Panc1 (cell line): Measurements from ENCODE around the gene PSMD8. TPM values are rescaled to one million over a fixed set of nuclear protein-coding genes. Genes with fewer than 3 reads are reported as not detected.

Experiments
- ATAC-seq: fragments of 200-7000 bp; cut with Tn5 transposase; 2 replicates; pipeline ENCODE4 v1.9.1; 2020; ENCODE audit warnings: mild to moderate bottlenecking, moderate library complexity
- BruUV-seq: library from RNA; stranded (reverse); fragments of 400-500 nt; replicated peaks from 2 replicates; lab custom pipeline; 2021; lab: Mats Ljungman, UMichigan
- CTCF ChIA-PET: fragments of 300-600 bp; sonication (Branson Sonifier 250); formaldehyde crosslinking; loops from one replicate; lab custom pipeline; 2022; ENCODE audit warnings: antibody characterized with exemption; lab: Charles Lee
- POLR2A ChIA-PET: fragments of 300-600 bp; sonication (Branson Sonifier 250); formaldehyde crosslinking; loops from one replicate; lab custom pipeline; 2022; ENCODE audit warnings: antibody characterized with exemption; lab: Charles Lee
- DNase-seq: peaks from one replicate; pipeline ENCODE4 v3.0.0-alpha.2; 2010; ENCODE audit warnings: low read depth, low spot score
- H3K27ac ChIP-seq: 2 replicates; pipeline ENCODE4 v1.5.1; 2011; ENCODE audit warnings: mild to moderate bottlenecking, low read length, inconsistent platforms
- H3K27me3 ChIP-seq: fragments of 200-500 bp; sonication (Bioruptor generic); 2 replicates; pipeline ENCODE4 v1.6.0; 2014; ENCODE audit warnings: low read length, inconsistent platforms; ENCODE audit not compliant: control insufficient read depth, insufficient read depth
- H3K36me3 ChIP-seq: fragments of 200-500 bp; sonication (Bioruptor generic); 2 replicates; pipeline ENCODE4 v1.5.1; 2014; ENCODE audit warnings: inconsistent platforms, mild to moderate bottlenecking, low read length, moderate library complexity; ENCODE audit not compliant: control insufficient read depth, insufficient read depth
- H3K4me1 ChIP-seq: 2 replicates; pipeline ENCODE4 v1.5.1; 2011; ENCODE audit warnings: inconsistent platforms, mild to moderate bottlenecking, low read length, moderate library complexity; ENCODE audit not compliant: control insufficient read depth, insufficient read depth
- H3K4me3 ChIP-seq, 2 experiments: 2 replicates each; pipeline ENCODE4 v1.5.1; 2011 to 2012; ENCODE audit warnings: low read depth in 2 of 2, low read length in 2 of 2, mild to moderate bottlenecking in 2 of 2, inconsistent platforms in 1 of 2, moderate library complexity in 1 of 2
- H3K9me3 ChIP-seq: fragments of 200-500 bp; sonication (Bioruptor generic); 2 replicates; pipeline ENCODE4 v1.5.1; 2014; ENCODE audit warnings: low read depth, mild to moderate bottlenecking, inconsistent platforms, low read length, moderate library complexity; ENCODE audit not compliant: control insufficient read depth, insufficient read depth
- POLR2AphosphoS5 ChIP-seq: IDR thresholded peaks from 2 replicates; pipeline ENCODE4 v1.6.1; 2012; ENCODE audit warnings: mild to moderate bottlenecking, low read depth, low read length, moderate library complexity
- SIN3A ChIP-seq: IDR thresholded peaks from 2 replicates; pipeline ENCODE4 v1.6.1; 2012; ENCODE audit warnings: low read depth, mild to moderate bottlenecking, low read length, moderate library complexity, borderline replicate concordance; ENCODE audit not compliant: insufficient read depth
- TCF7L2 ChIP-seq: IDR thresholded peaks from 2 replicates; pipeline ENCODE4 v1.6.1; 2011; ENCODE audit warnings: mild to moderate bottlenecking, low read depth, low read length, inconsistent platforms
- in situ Hi-C: cut with HindIII; loops from 2 replicates; pipeline ENCODE4 v1.10.0; 2016; ENCODE audit warnings: low sequenced_read_pairs, low pct_unique_long_range_greater_than_20kb
- intact Hi-C: fragments of 100-400 bp; cut with micrococcal nuclease; formaldehyde crosslinking; loops from one replicate; pipeline ENCODE4 v1.10.0; 2022; ENCODE audit not compliant: unreplicated experiment
- total RNA-seq: library from RNA; stranded (reverse); gene quantifications from one replicate; pipeline ENCODE4 v1.2.1, GENCODE V29; 2021; ENCODE audit not compliant: unreplicated experiment
- TF ChIP-seq, protein P1 (sequence below), 2 experiments: IDR thresholded peaks; 2 replicates each; pipeline ENCODE4 v1.6.1; 2011 to 2012; ENCODE audit warnings: low read depth in 2 of 2, control low read depth in 1 of 2, low read length in 1 of 2, mild to moderate bottlenecking in 1 of 2, moderate library complexity in 1 of 2; ENCODE audit not compliant: insufficient read depth in 1 of 2
- TF ChIP-seq, protein P2 (sequence below): fragments of 450-650 bp; IDR thresholded peaks from 2 replicates; pipeline ENCODE4 v1.5.1; 2017; ENCODE audit warnings: mild to moderate bottlenecking

PSMD8 gene
- total RNA-seq, 1 experiment from 2014 or later, result 388 TPM

DNA sequence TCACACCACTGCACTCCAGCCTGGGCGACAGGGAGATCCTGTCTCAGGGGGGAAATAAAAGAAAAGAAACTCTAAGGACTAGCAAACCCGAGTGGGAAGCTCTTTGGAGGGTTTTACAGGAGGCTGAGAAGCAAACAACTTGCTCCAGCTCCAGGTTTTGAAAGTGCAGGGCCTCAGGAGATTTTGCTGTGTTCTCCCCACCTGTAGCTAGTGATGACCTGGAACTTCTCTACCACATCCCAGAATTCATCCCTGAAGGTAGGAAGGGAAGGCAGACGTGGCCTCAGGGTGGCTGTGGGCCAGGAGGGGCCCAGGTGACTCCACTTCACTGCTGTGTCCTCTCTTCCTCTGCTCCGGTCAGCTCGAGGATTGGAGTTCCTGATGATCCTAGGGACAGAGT, 16.3 kb upstream of the PSMD8 start:
- H3K36me3 ChIP-seq, result no peaks in the 10 kb centered on the region
- no TSS peak for BruUV-seq
- H3K4me1 ChIP-seq, result 0 out of 2 replicates have a peak, but pooled peaks cover 3% of the 10 kb centered on the region
- intact Hi-C loops, result no loop called here
- ChIA-PET CTCF (no interaction called here), POLR2A (no interaction called here)
- TF ChIP-seq, protein P1, sequence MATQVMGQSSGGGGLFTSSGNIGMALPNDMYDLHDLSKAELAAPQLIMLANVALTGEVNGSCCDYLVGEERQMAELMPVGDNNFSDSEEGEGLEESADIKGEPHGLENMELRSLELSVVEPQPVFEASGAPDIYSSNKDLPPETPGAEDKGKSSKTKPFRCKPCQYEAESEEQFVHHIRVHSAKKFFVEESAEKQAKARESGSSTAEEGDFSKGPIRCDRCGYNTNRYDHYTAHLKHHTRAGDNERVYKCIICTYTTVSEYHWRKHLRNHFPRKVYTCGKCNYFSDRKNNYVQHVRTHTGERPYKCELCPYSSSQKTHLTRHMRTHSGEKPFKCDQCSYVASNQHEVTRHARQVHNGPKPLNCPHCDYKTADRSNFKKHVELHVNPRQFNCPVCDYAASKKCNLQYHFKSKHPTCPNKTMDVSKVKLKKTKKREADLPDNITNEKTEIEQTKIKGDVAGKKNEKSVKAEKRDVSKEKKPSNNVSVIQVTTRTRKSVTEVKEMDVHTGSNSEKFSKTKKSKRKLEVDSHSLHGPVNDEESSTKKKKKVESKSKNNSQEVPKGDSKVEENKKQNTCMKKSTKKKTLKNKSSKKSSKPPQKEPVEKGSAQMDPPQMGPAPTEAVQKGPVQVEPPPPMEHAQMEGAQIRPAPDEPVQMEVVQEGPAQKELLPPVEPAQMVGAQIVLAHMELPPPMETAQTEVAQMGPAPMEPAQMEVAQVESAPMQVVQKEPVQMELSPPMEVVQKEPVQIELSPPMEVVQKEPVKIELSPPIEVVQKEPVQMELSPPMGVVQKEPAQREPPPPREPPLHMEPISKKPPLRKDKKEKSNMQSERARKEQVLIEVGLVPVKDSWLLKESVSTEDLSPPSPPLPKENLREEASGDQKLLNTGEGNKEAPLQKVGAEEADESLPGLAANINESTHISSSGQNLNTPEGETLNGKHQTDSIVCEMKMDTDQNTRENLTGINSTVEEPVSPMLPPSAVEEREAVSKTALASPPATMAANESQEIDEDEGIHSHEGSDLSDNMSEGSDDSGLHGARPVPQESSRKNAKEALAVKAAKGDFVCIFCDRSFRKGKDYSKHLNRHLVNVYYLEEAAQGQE (IDR thresholded peaks at IDR 0.05; ENCODE audit: insufficient read depth in 1 of 2, low read depth in 2 of 2, low read length in 1 of 2), result no peak
- TF ChIP-seq TCF7L2 (no peak), SIN3A (no peak), POLR2AphosphoS5 (no peak)
- TF ChIP-seq, protein P2, sequence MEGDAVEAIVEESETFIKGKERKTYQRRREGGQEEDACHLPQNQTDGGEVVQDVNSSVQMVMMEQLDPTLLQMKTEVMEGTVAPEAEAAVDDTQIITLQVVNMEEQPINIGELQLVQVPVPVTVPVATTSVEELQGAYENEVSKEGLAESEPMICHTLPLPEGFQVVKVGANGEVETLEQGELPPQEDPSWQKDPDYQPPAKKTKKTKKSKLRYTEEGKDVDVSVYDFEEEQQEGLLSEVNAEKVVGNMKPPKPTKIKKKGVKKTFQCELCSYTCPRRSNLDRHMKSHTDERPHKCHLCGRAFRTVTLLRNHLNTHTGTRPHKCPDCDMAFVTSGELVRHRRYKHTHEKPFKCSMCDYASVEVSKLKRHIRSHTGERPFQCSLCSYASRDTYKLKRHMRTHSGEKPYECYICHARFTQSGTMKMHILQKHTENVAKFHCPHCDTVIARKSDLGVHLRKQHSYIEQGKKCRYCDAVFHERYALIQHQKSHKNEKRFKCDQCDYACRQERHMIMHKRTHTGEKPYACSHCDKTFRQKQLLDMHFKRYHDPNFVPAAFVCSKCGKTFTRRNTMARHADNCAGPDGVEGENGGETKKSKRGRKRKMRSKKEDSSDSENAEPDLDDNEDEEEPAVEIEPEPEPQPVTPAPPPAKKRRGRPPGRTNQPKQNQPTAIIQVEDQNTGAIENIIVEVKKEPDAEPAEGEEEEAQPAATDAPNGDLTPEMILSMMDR, result no peak
- in situ Hi-C loops, result no loop called here
- no peaks in the 10 kb centered on the region for H3K9me3 ChIP-seq
- no peak for DNase-seq
- no peak overlapping the region for H3K27ac ChIP-seq
- H3K27me3 ChIP-seq, result peaks cover 10% of the 10 kb centered on the region
- ATAC-seq, result no peak
- no peak overlapping the region for H3K4me3 ChIP-seq

DNA sequence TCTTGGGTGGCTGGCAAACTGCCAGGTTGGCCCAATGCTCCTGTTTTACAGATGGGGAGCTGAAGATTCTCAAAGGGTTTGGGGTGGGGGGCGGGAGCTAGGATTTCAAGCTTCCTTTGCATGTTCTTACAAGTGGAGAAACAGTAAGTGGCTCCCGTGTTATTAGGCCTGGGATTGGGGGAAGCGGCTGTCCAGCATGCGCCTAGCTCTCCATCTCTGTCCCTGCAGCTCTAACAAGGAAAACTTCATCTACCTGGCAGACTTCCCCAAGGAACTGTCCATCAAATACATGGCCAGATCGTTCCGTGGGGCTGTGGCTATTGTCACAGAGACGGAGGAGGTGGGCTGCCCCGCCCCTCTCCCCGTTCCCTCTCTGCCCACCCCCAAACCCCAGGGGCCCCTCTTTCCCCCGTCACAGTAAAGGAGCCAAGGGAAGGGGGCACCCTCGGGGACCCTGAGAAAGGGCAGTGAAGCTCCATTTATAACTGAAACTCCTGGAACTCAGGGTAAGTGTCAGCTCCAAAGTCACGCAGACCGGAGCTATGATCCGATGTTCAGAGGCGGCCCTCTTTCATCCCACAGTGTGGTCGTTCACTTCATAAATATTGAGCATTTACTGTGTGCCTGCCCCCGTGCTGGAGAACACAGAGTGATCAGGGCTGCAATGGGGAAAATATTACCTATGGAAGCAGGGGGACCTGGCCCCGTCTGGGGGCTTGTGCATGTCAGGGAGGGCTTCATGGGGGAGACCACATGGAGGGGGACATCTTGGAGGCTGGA, 14.9 kb upstream of the PSMD8 start:
- intact Hi-C loops (no loop called here), in situ Hi-C loops (no loop called here)
- ATAC-seq (no peak), DNase-seq (no peak)
- Histone ChIP-seq H3K4me1 (0 out of 2 replicates have a peak, but pooled peaks cover 3% of the 10 kb centered on the region), H3K9me3 (no peaks in the 10 kb centered on the region), H3K27ac (no peak overlapping the region), H3K27me3 (peaks cover 10% of the 10 kb centered on the region), H3K36me3 (no peaks in the 10 kb centered on the region), H3K4me3 (no peak overlapping the region)
- ChIA-PET CTCF (no interaction called here), POLR2A (interaction anchor here (0.9 kb wide), 1 partner anchor 17 kb away, joined by 3 read pairs; no protein-coding TSS in a partner anchor)
- TF ChIP-seq, protein P2, result no peak
- peak; percentile 51; the same call in 1 of the 2 replicates for TF ChIP-seq TCF7L2
- BruUV-seq, result no TSS peak
